B cell (primary cell): ENCODE data around the gene RFC3.

Experiments used
- CTCF ChIP-seq: fragments of 200-600 bp; IDR thresholded peaks from one replicate; pipeline ENCODE4 v1.8.0; 2022; ENCODE audit warnings: antibody characterized with exemption, mild to moderate bottlenecking
- EZH2 ChIP-seq: IDR thresholded peaks from 2 replicates; pipeline ENCODE4 v1.6.1; 2012; ENCODE audit warnings: borderline replicate concordance, low read depth, mild to moderate bottlenecking, moderate library complexity, low read length; ENCODE audit not compliant: insufficient read depth, poor library complexity, severe bottlenecking

- TF ChIP-seq CTCF (no peak), EZH2 (no peak)
These were observed 24.3 kb downstream of the RFC3 start for GRCh38 chr13:33842207-33842606.
